Fibroblast of lung (primary cell): Measurements from ENCODE around the gene MRPS18A. TPM values are rescaled to one million over a fixed set of nuclear protein-coding genes. Genes with fewer than 3 reads are reported as not detected.
A peak's percentile ranks its signal among the peaks of the same experiment; 100 is the strongest.

Experiments used
- DNase-seq, 2 donors: peaks; one replicate each; pipeline versions ENCODE4 v3.0.0 to v3.0.0-alpha.2; 2010; ENCODE audit warnings: low read depth in 2 of 2
- H2AFZ ChIP-seq: 2 replicates; pipeline ENCODE4 v1.5.1; 2012; ENCODE audit warnings: low read length, control low read depth, inconsistent platforms
- H3K27ac ChIP-seq: 2 replicates; pipeline ENCODE4 v1.5.1; 2011; ENCODE audit warnings: low read length, control low read depth; ENCODE audit not compliant: insufficient read depth
- H3K27me3 ChIP-seq: 2 replicates; pipeline ENCODE4 v1.5.1; 2011; ENCODE audit warnings: mild to moderate bottlenecking, low read length; ENCODE audit not compliant: control insufficient read depth, insufficient read depth
- H3K36me3 ChIP-seq: 2 replicates; pipeline ENCODE4 v1.5.1; 2011; ENCODE audit warnings: low read length; ENCODE audit not compliant: control insufficient read depth, insufficient read depth
- H3K4me1 ChIP-seq: 2 replicates; pipeline ENCODE4 v1.5.1; 2011; ENCODE audit warnings: low read length; ENCODE audit not compliant: control insufficient read depth, insufficient read depth; ENCODE audit errors: extremely low read depth
- H3K4me2 ChIP-seq: 2 replicates; pipeline ENCODE4 v1.5.1; 2011; ENCODE audit warnings: low read length, control low read depth; ENCODE audit not compliant: insufficient read depth; ENCODE audit errors: extremely low read depth
- H3K4me3 ChIP-seq, 4 experiments: fragments of 200-600 bp in 1 of 4; sonication (generic) in 1 of 4; replicated peaks in 1 of 4; 2 replicates each; pipeline ENCODE4 v1.5.1; 2011 to 2016; ENCODE audit warnings: low read length in 4 of 4, low read depth in 3 of 4, mild to moderate bottlenecking in 3 of 4, control low read depth in 2 of 4, inconsistent platforms in 1 of 4, mixed read lengths in 1 of 4; ENCODE audit not compliant: insufficient read depth in 1 of 4; ENCODE audit errors: control extremely low read depth in 1 of 4
- H3K79me2 ChIP-seq: 2 replicates; pipeline ENCODE4 v1.5.1; 2012; ENCODE audit warnings: mild to moderate bottlenecking, low read length, inconsistent platforms; ENCODE audit not compliant: control insufficient read depth, insufficient read depth
- H3K9ac ChIP-seq: 2 replicates; pipeline ENCODE4 v1.5.1; 2011; ENCODE audit warnings: mild to moderate bottlenecking, low read length, control low read depth; ENCODE audit not compliant: insufficient read depth
- H3K9me3 ChIP-seq: 2 replicates; pipeline ENCODE4 v1.5.1; 2012; ENCODE audit warnings: low read depth, low read length; ENCODE audit not compliant: control insufficient read depth, insufficient read depth
- H4K20me1 ChIP-seq: 2 replicates; pipeline ENCODE4 v1.5.1; 2011; ENCODE audit warnings: low read length; ENCODE audit not compliant: control insufficient read depth, insufficient read depth; ENCODE audit errors: extremely low read depth
- CTCF ChIP-seq, 2 donors: IDR thresholded peaks in 1 of 2; conservative IDR thresholded peaks in 1 of 2; 1 replicate in 1 of 2; 2 replicates in 1 of 2; pipeline ENCODE4 v1.5.1; 2011 to 2012; ENCODE audit warnings: low read length in 2 of 2, control low read depth in 1 of 2, inconsistent platforms in 1 of 2, low read depth in 1 of 2, mild to moderate bottlenecking in 1 of 2
- EZH2 ChIP-seq: IDR thresholded peaks from 2 replicates; pipeline ENCODE4 v1.5.1; 2012; ENCODE audit warnings: low read length, control low read depth, mild to moderate bottlenecking; ENCODE audit errors: missing control alignments
- polyA plus RNA-seq, 2 donors: library from polyadenylated mRNA; depleted of rRNA in 1 of 2; stranded (reverse) in 1 of 2; unstranded in 1 of 2; fragments of >200 nt; gene quantifications; 2 replicates each; pipeline ENCODE4 v1.2.1, GENCODE V29; 2011 to 2012; ENCODE audit warnings: missing spikeins in 1 of 2
- total RNA-seq: library from RNA; depleted of rRNA; stranded (reverse); fragments of >200 nt; gene quantifications from 2 replicates; pipeline ENCODE4 v1.2.1, GENCODE V29; 2014

Gene MRPS18A
- total and polyA plus RNA-seq, 2 donors (not counting 1 experiment from before 2014, with no cell fraction given) = 31.8 to 42.1 TPM

- no peaks in the 10 kb centered on the region for H3K27me3 ChIP-seq
- H3K27ac ChIP-seq = no peak overlapping the region
- H3K4me2 ChIP-seq = no peak overlapping the region
- no peak for TF ChIP-seq EZH2
- no peak for TF ChIP-seq CTCF (conservative IDR thresholded peaks at IDR 0.05 in 1 of 2, IDR thresholded peaks at IDR 0.05 in 1 of 2; ENCODE audit: low read depth in 1 of 2, low read length in 2 of 2)
- no peaks in the 10 kb centered on the region for H3K79me2 ChIP-seq
- H4K20me1 ChIP-seq = peaks cover 2% of the 10 kb centered on the region
- H3K4me3 ChIP-seq = no peak overlapping the region
- DNase-seq = no peak
- no peak overlapping the region for H2AFZ ChIP-seq
- H3K36me3 ChIP-seq = peaks cover 27% of the 10 kb centered on the region
- H3K9ac ChIP-seq = no peak overlapping the region
- H3K9me3 ChIP-seq = no peaks in the 10 kb centered on the region
- peaks cover 14% of the 10 kb centered on the region for H3K4me1 ChIP-seq
Measured at GRCh38 chr6:43670623-43670986, 17.0 kb downstream of the MRPS18A start.

- peaks cover 14% of the 10 kb centered on the region for H3K4me1 ChIP-seq
- H3K79me2 ChIP-seq = no peaks in the 10 kb centered on the region
- H3K9ac ChIP-seq = no peak overlapping the region
- H4K20me1 ChIP-seq = peaks cover 2% of the 10 kb centered on the region
- H3K36me3 ChIP-seq = peaks cover 25% of the 10 kb centered on the region
- no peak for TF ChIP-seq EZH2
- no peak for TF ChIP-seq CTCF (conservative IDR thresholded peaks at IDR 0.05 in 1 of 2, IDR thresholded peaks at IDR 0.05 in 1 of 2; ENCODE audit: low read depth in 1 of 2, low read length in 2 of 2)
- H3K27me3 ChIP-seq = no peaks in the 10 kb centered on the region
- H3K4me3 ChIP-seq = no peak overlapping the region
- DNase-seq = no peak
- no peak overlapping the region for H3K4me2 ChIP-seq
- no peak overlapping the region for H3K27ac ChIP-seq
- H2AFZ ChIP-seq = no peak overlapping the region
- H3K9me3 ChIP-seq = no peaks in the 10 kb centered on the region
Measured at GRCh38 chr6:43669922-43670622, 17.5 kb downstream of the MRPS18A start.

- H3K9me3 ChIP-seq = no peaks in the 10 kb centered on the region
- DNase-seq = peak; percentile 49 to 74
- no peak overlapping the region for H3K27ac ChIP-seq
- TF ChIP-seq EZH2 = no peak
- TF ChIP-seq CTCF (conservative IDR thresholded peaks at IDR 0.05 in 1 of 2, IDR thresholded peaks at IDR 0.05 in 1 of 2; ENCODE audit: low read depth in 1 of 2, low read length in 2 of 2) = no peak
- no peaks in the 10 kb centered on the region for H3K27me3 ChIP-seq
- peaks cover 22% of the 10 kb centered on the region for H3K36me3 ChIP-seq
- no peak overlapping the region for H2AFZ ChIP-seq
- H4K20me1 ChIP-seq = peaks cover 2% of the 10 kb centered on the region
- peak overlapping the region; percentile 6 for H3K4me2 ChIP-seq
- H3K9ac ChIP-seq = no peak overlapping the region
- no peak overlapping the region for H3K4me3 ChIP-seq
- H3K79me2 ChIP-seq = no peaks in the 10 kb centered on the region
- H3K4me1 ChIP-seq = peaks cover 14% of the 10 kb centered on the region
Measured at GRCh38 chr6:43669050-43669921, 18.3 kb downstream of the MRPS18A start.
